ENCODE measurements around the gene SEL1L3. TPM values are rescaled to one million over a fixed set of nuclear protein-coding genes. Genes with fewer than 3 reads are reported as not detected.

SEL1L3 gene
- polyA plus RNA-seq, 1 of the 3 experiments (the other 2 are of a cell fraction) = 2.2 TPM

DNA sequence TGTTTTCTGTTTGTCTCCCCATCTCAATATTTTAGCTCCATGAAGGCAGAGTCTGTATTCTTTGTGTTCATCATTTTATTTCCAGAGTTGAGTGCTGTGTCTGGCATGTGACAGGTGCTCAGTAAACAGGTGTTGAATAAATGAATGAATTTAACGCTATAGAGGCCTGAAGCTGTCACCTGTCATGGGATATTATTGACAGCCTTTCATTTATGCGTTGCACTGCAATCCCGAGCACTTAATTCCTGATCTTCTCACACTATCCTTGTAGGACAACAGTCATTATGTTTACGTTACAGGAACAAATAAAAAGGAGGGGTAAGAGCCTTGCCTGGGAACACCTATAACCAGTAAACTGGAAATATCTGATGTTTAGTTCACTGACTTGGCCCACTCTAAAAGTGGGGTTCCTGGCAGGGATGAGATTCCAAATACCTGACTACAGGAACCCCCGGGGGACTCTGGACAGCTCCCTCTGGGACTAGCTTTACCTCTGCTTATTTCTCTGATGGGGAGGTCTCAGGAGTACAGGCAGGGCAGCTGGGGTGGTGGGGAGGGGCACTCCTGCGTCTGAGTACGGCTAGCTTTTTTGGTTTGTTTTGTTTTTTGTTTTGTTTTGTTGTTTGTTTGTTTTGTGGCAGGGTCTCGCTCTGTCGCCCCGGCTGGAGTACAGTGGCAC is 36.6 kb downstream of the SEL1L3 start:
- DNase-seq = no peak
- no peaks in the 10 kb centered on the region for H3K36me3 ChIP-seq (replicated peaks in 1 of 2; ENCODE audit: control insufficient read depth in 1 of 2, insufficient read depth in 2 of 2, low read length in 1 of 2)
- H3F3A ChIP-seq (replicated peaks; ENCODE audit: insufficient read depth) = no peaks in the 10 kb centered on the region
- CTCF ChIA-PET = interaction anchor here (0.6 kb wide), 1 partner anchor 523 kb away, joined by 3 read pairs; no protein-coding TSS in a partner anchor
- H3K9me3 ChIP-seq = no peaks in the 10 kb centered on the region
- H3K4me1 ChIP-seq (ENCODE audit: control insufficient read depth in 1 of 2, insufficient read depth in 2 of 2, low read depth in 1 of 2, low read length in 1 of 2) = no peaks in the 10 kb centered on the region
- no peaks in the 10 kb centered on the region for H3K27me3 ChIP-seq (ENCODE audit: insufficient read depth)
- H3K9ac ChIP-seq = no peak overlapping the region
- no peak overlapping the region for H3K4me2 ChIP-seq
- no peaks in the 10 kb centered on the region for H3K79me2 ChIP-seq (ENCODE audit: insufficient read depth)
- H3K27ac ChIP-seq (ENCODE audit: low read depth in 2 of 2, low read length in 1 of 2) = no peak overlapping the region
- H4K20me1 ChIP-seq (ENCODE audit: insufficient read depth) = no peaks in the 10 kb centered on the region
- no peak overlapping the region for H3K4me3 ChIP-seq (ENCODE audit: low read depth in 2 of 2, low read length in 1 of 2)
- no peak for TF ChIP-seq TCF12 (IDR thresholded peaks at IDR 0.05)
- no peak for TF ChIP-seq SMC3 (IDR thresholded peaks at IDR 0.05; ENCODE audit: low read depth, low read length)
- TF ChIP-seq, protein P1, sequence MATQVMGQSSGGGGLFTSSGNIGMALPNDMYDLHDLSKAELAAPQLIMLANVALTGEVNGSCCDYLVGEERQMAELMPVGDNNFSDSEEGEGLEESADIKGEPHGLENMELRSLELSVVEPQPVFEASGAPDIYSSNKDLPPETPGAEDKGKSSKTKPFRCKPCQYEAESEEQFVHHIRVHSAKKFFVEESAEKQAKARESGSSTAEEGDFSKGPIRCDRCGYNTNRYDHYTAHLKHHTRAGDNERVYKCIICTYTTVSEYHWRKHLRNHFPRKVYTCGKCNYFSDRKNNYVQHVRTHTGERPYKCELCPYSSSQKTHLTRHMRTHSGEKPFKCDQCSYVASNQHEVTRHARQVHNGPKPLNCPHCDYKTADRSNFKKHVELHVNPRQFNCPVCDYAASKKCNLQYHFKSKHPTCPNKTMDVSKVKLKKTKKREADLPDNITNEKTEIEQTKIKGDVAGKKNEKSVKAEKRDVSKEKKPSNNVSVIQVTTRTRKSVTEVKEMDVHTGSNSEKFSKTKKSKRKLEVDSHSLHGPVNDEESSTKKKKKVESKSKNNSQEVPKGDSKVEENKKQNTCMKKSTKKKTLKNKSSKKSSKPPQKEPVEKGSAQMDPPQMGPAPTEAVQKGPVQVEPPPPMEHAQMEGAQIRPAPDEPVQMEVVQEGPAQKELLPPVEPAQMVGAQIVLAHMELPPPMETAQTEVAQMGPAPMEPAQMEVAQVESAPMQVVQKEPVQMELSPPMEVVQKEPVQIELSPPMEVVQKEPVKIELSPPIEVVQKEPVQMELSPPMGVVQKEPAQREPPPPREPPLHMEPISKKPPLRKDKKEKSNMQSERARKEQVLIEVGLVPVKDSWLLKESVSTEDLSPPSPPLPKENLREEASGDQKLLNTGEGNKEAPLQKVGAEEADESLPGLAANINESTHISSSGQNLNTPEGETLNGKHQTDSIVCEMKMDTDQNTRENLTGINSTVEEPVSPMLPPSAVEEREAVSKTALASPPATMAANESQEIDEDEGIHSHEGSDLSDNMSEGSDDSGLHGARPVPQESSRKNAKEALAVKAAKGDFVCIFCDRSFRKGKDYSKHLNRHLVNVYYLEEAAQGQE (IDR thresholded peaks at IDR 0.05; ENCODE audit: low read depth, low read length) = peak; percentile 35; the same call in 1 of the 2 replicates
- no peak for TF ChIP-seq GATA2 (CRISPR knock-in tag; IDR thresholded peaks at IDR 0.05)
- no peak for TF ChIP-seq RFX5 (IDR thresholded peaks at IDR 0.05; ENCODE audit: low read length)
- POLR2A ChIA-PET = no interaction called here
- H3K9me2 ChIP-seq = no peaks in the 10 kb centered on the region
- no peak overlapping the region for H2AFZ ChIP-seq (ENCODE audit: low read depth)
- 83% methylated on average over 9 of the region's 10 CpGs for WGBS (ENCODE audit: low lambda C conversion rate)

DNA sequence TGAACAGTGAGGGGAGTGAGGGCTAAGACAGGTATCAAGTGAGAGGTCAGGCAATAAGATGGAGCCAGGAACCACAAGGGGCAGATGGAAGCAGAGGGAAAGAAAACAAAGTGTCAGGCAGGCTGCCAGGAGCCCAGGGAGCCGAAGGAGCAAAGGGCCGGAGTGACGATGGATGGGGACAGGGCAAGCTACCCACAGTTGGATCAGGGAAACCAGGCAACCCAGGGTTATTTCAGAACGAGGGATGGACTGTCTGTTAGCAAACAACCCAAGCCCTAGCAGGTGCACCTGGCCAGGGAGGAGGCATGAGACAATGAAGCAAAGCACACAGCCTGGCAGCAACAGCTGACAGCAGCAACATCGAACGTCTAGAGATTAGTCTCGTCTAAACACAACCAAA is 39.2 kb downstream of the SEL1L3 start:
- Histone ChIP-seq H3K27ac (ENCODE audit: low read depth in 2 of 2, low read length in 1 of 2) (no peak overlapping the region), H3K9me3 (no peaks in the 10 kb centered on the region), H3K9ac (no peak overlapping the region), H3K4me3 (ENCODE audit: low read depth in 2 of 2, low read length in 1 of 2) (no peak overlapping the region), H3K4me1 (ENCODE audit: control insufficient read depth in 1 of 2, insufficient read depth in 2 of 2, low read depth in 1 of 2, low read length in 1 of 2) (peaks cover 0 to 5% of the 10 kb centered on the region in 2 experiments; a peak in 1 of 4 replicates), H3K9me2 (no peaks in the 10 kb centered on the region), H3K27me3 (ENCODE audit: insufficient read depth) (no peaks in the 10 kb centered on the region), H3F3A (replicated peaks; ENCODE audit: insufficient read depth) (no peaks in the 10 kb centered on the region), H3K79me2 (ENCODE audit: insufficient read depth) (no peaks in the 10 kb centered on the region), H2AFZ (ENCODE audit: low read depth) (no peak overlapping the region), H3K4me2 (no peak overlapping the region), H4K20me1 (ENCODE audit: insufficient read depth) (no peaks in the 10 kb centered on the region), H3K36me3 (replicated peaks in 1 of 2; ENCODE audit: control insufficient read depth in 1 of 2, insufficient read depth in 2 of 2, low read length in 1 of 2) (no peaks in the 10 kb centered on the region)
- ChIA-PET POLR2A (no interaction called here), CTCF (no interaction called here)
- no peak for DNase-seq
- 71% methylated on average over 7 of the region's 7 CpGs for WGBS (ENCODE audit: low lambda C conversion rate)
- TF ChIP-seq EP300 (IDR thresholded peaks at IDR 0.05; ENCODE audit: borderline replicate concordance in 1 of 2, low read depth in 1 of 2, low read length in 1 of 2) (no peak), SMC3 (IDR thresholded peaks at IDR 0.05; ENCODE audit: low read depth, low read length) (no peak), ELF1 (IDR thresholded peaks at IDR 0.05) (no peak), GATA2 (CRISPR knock-in tag; IDR thresholded peaks at IDR 0.05) (no peak), NRF1 (IDR thresholded peaks at IDR 0.05; ENCODE audit: low read depth, low read length) (no peak), RCOR1 (IDR thresholded peaks at IDR 0.05; ENCODE audit: low read length) (no peak), YY1 (IDR thresholded peaks at IDR 0.05; ENCODE audit: low read depth) (no peak), TEAD4 (IDR thresholded peaks at IDR 0.05; ENCODE audit: borderline replicate concordance, insufficient read depth) (no peak), ZBTB33 (IDR thresholded peaks at IDR 0.05; ENCODE audit: borderline replicate concordance, low read depth) (no peak), SIN3A (IDR thresholded peaks at IDR 0.05; ENCODE audit: borderline replicate concordance, low read depth, low read length) (no peak), TCF12 (IDR thresholded peaks at IDR 0.05) (no peak)
- TF ChIP-seq, protein P1 (IDR thresholded peaks at IDR 0.05; ENCODE audit: low read depth, low read length) = no peak
- TF ChIP-seq, protein P2, sequence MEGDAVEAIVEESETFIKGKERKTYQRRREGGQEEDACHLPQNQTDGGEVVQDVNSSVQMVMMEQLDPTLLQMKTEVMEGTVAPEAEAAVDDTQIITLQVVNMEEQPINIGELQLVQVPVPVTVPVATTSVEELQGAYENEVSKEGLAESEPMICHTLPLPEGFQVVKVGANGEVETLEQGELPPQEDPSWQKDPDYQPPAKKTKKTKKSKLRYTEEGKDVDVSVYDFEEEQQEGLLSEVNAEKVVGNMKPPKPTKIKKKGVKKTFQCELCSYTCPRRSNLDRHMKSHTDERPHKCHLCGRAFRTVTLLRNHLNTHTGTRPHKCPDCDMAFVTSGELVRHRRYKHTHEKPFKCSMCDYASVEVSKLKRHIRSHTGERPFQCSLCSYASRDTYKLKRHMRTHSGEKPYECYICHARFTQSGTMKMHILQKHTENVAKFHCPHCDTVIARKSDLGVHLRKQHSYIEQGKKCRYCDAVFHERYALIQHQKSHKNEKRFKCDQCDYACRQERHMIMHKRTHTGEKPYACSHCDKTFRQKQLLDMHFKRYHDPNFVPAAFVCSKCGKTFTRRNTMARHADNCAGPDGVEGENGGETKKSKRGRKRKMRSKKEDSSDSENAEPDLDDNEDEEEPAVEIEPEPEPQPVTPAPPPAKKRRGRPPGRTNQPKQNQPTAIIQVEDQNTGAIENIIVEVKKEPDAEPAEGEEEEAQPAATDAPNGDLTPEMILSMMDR (IDR thresholded peaks at IDR 0.05) = no peak
